T-cell (primary cell): Measurements from ENCODE around the gene NPIPA1. TPM values are rescaled to one million over a fixed set of nuclear protein-coding genes. Genes with fewer than 3 reads are reported as not detected.
A peak's percentile ranks its signal among the peaks of the same experiment; 100 is the strongest.
"Not testable (repeated sequence)": the region's sequence is repeated elsewhere in the genome, so short reads cannot be mapped to it uniquely, and the experiment has no call there.

Experiments
- ATAC-seq, 4 experiments: fragments of 200-7000 bp in 3 of 4; fragments of 150-1000 bp in 1 of 4; cut with Tn5 transposase; replicated peaks in 1 of 4; 1 replicate in 3 of 4; 2 replicates in 1 of 4; pipeline ENCODE4 v1.10.0; 2021; ENCODE audit warnings: moderate library complexity in 3 of 4, mild to moderate bottlenecking in 2 of 4, moderate number of reproducible peaks in 1 of 4
- CTCF ChIA-PET, 2 donors: fragments of 300-600 bp; sonication (Branson Sonifier 250); formaldehyde crosslinking; loops; one replicate each; lab custom pipeline; 2022; ENCODE audit warnings: antibody characterized with exemption in 2 of 2; lab: Charles Lee
- POLR2A ChIA-PET, 2 donors: fragments of 300-600 bp; sonication (Branson Sonifier 250); formaldehyde crosslinking; loops; one replicate each; lab custom pipeline; 2022; ENCODE audit warnings: antibody characterized with exemption in 2 of 2; lab: Charles Lee
- DNase-seq, 35 experiments: peaks; one replicate each; pipeline versions ENCODE4 v3.0.0 to v3.0.0-alpha.2; 2013 to 2023
- H3K27ac ChIP-seq: one replicate; pipeline ENCODE4 v1.5.1; 2013; ENCODE audit warnings: low read length
- H3K27me3 ChIP-seq, 2 experiments: replicated peaks in 1 of 2; 1 replicate in 1 of 2; 2 replicates in 1 of 2; pipeline versions ENCODE4 v1.6.1 to v1.7.0; 2013; ENCODE audit warnings: low read length in 1 of 2, mixed read lengths in 1 of 2; ENCODE audit not compliant: control insufficient read depth in 2 of 2, insufficient read depth in 2 of 2; ENCODE audit errors: extremely low read depth in 1 of 2
- H3K36me3 ChIP-seq, 2 donors: 1 replicate in 1 of 2; 2 replicates in 1 of 2; pipeline versions ENCODE4 v1.6.1 to v1.7.0; 2013; ENCODE audit warnings: low read length in 1 of 2; ENCODE audit not compliant: control insufficient read depth in 2 of 2, insufficient read depth in 1 of 2; ENCODE audit errors: extremely low read depth in 1 of 2
- H3K4me1 ChIP-seq, 2 experiments: 1 replicate in 1 of 2; 2 replicates in 1 of 2; pipeline versions ENCODE4 v1.6.1 to v1.7.0; 2013; ENCODE audit warnings: low read length in 2 of 2, mixed read lengths in 1 of 2; ENCODE audit not compliant: insufficient read depth in 2 of 2, control insufficient read depth in 1 of 2; ENCODE audit errors: extremely low read depth in 1 of 2
- H3K4me3 ChIP-seq, 2 donors: 1 replicate in 1 of 2; 2 replicates in 1 of 2; pipeline versions ENCODE4 v1.5.1 to v1.7.0; 2013; ENCODE audit warnings: mild to moderate bottlenecking in 2 of 2, low read length in 1 of 2, moderate library complexity in 1 of 2; ENCODE audit not compliant: control insufficient read depth in 1 of 2; ENCODE audit errors: extremely low read depth in 1 of 2
- H3K9me3 ChIP-seq: 2 replicates; pipeline ENCODE4 v1.7.0; 2013
- H3K27ac Mint-ChIP-seq, 2 donors: one replicate each; pipeline ENCODE4 v1.8.0; 2020 to 2021; ENCODE audit warnings: mild to moderate bottlenecking in 2 of 2, mixed read lengths in 2 of 2
- H3K27me3 Mint-ChIP-seq, 2 donors: one replicate each; pipeline ENCODE4 v1.8.0; 2021 to 2022; ENCODE audit warnings: mixed read lengths in 2 of 2
- H3K36me3 Mint-ChIP-seq: one replicate; pipeline ENCODE4 v1.8.0; 2021; ENCODE audit warnings: mixed read lengths
- H3K4me1 Mint-ChIP-seq, 3 donors: one replicate each; pipeline ENCODE4 v1.8.0; 2020 to 2022; ENCODE audit warnings: mixed read lengths in 3 of 3, mild to moderate bottlenecking in 1 of 3
- H3K4me3 Mint-ChIP-seq, 3 donors: one replicate each; pipeline ENCODE4 v1.8.0; 2020 to 2022; ENCODE audit warnings: mild to moderate bottlenecking in 3 of 3, mixed read lengths in 3 of 3, moderate library complexity in 3 of 3
- H3K9me3 Mint-ChIP-seq, 3 donors: one replicate each; pipeline ENCODE4 v1.8.0; 2020 to 2022; ENCODE audit warnings: mixed read lengths in 3 of 3
- WGBS: methylation state at CpG from one replicate; pipeline ENCODE4 v1.1.5; 2013; ENCODE audit warnings: missing lambda C conversion rate; ENCODE audit not compliant: insufficient coverage; 5-methylcytosine and 5-hydroxymethylcytosine counted together
- total RNA-seq, 35 experiments: library from RNA in 6 of 35; stranded (reverse) in 6 of 35; fragments of 120-200 nt in 1 of 35; gene quantifications; one replicate each; pipeline versions ENCODE4 v1.2.1 to v1.2.4 and lab custom pipeline; 2013 to 2026

Gene NPIPA1
- total RNA-seq, 5 donors from 2014 or later (not counting 1 experiment from before 2014, with no cell fraction given) = 116 to 163 (median 134) TPM

DNA sequence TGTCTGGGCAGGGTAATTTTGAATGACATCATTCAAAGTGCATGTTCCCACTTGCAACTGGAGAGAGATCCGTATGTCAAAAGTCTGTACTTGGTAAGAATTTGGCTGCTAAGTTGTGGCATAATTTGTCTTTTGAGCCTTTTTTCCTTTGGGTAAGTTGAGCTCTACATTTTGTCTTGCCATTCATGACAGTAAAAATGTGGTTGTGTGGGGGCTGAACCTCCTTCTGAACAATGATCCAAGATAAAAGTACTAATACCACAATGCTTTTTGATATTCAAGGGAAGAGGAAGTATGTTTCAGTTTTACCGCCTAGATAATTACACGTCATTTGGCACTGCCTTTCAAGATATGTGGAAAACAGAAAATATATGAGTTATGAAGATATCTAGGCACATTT is 5.4 kb downstream of the NPIPA1 start:
- H3K4me1 Mint-ChIP-seq, ATAC-seq, H3K4me3 ChIP-seq, H3K36me3 ChIP-seq, H3K27ac Mint-ChIP-seq, H3K36me3 Mint-ChIP-seq, H3K4me3 Mint-ChIP-seq, H3K9me3 Mint-ChIP-seq, CTCF ChIA-PET, H3K27me3 Mint-ChIP-seq, H3K9me3 ChIP-seq, H3K4me1 ChIP-seq, H3K27ac ChIP-seq, H3K27me3 ChIP-seq, POLR2A ChIA-PET: not testable (repeated sequence)
- WGBS = no CpG with 5 or more reads among the region's 3 CpGs
- DNase-seq = peak in 2 of 35 experiments; percentile 12 to 24

GRCh38 chr16:14955546-14956231 is 18.4 kb downstream of the NPIPA1 start:
- H3K9me3 Mint-ChIP-seq = no peaks in the 10 kb centered on the region
- Histone ChIP-seq H3K4me1 (no peaks in the 10 kb centered on the region), H3K36me3 (no peaks in the 10 kb centered on the region), H3K9me3 (no peaks in the 10 kb centered on the region), H3K27ac (no peak overlapping the region), H3K4me3 (no peak overlapping the region), H3K27me3 (peaks cover 0 to 4% of the 10 kb centered on the region in 2 experiments)
- no peaks in the 10 kb centered on the region for H3K36me3 Mint-ChIP-seq
- 92% methylated on average over 15 of the region's 16 CpGs for WGBS
- no peak for DNase-seq
- H3K27ac Mint-ChIP-seq = no peak overlapping the region
- no peaks in the 10 kb centered on the region for H3K27me3 Mint-ChIP-seq
- CTCF ChIA-PET = interaction anchor here in 1 of 2 donors (0.7 kb wide), 1 partner anchor 15 kb away, joined by 3 read pairs; no protein-coding TSS in a partner anchor
- H3K4me3 Mint-ChIP-seq = no peak overlapping the region
- POLR2A ChIA-PET = no interaction called here
- no peaks in the 10 kb centered on the region for H3K4me1 Mint-ChIP-seq
- no peak for ATAC-seq

DNA sequence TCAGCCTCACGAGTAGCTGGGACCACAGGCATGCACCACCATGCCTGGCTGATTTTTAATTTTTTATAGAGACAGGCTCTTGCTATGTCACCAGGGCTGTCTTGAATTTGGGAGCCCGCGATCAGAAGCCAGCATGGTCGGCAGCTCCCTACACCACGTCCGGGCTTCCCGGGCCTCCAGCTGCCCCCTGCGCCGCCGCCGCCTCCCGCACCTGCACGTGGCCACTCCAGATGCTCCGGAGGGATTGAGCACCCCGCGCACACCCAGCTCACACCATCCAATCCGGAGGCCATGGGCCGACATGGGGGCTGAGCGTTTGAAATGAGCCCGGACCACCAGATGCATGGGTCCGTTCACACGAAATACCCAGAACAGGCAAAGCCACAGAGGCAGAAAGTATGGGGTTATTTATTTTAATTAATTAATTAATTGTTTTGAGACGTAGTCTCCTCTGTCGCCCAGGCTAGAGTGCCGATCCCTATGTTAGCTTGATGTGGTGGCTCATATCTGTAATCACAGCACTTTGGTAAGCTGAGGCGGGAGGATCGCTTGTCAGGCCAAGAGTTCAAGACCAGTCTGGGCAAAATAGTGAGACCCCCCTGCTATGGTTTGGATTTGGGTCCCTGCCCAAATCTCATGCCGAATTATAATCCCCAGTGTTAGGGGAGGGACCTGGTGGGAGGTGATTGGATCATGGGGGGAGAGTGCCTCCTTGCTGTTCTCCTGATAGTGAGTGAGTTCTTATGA is 20.5 kb downstream of the NPIPA1 start:
- Mint-ChIP-seq H3K4me1 (no peaks in the 10 kb centered on the region), H3K27ac (no peak overlapping the region), H3K36me3 (peaks cover 1% of the 10 kb centered on the region), H3K27me3 (peaks cover 2 to 7% of the 10 kb centered on the region in 2 donors), H3K4me3 (no peak overlapping the region), H3K9me3 (peaks cover 0 to 2% (median 0%) of the 10 kb centered on the region in 3 donors)
- no peak for DNase-seq
- Histone ChIP-seq H3K36me3 (no peaks in the 10 kb centered on the region), H3K4me1 (no peaks in the 10 kb centered on the region), H3K27me3 (peaks cover 0 to 15% of the 10 kb centered on the region in 2 experiments), H3K27ac (no peak overlapping the region), H3K4me3 (no peak overlapping the region), H3K9me3 (no peaks in the 10 kb centered on the region)
- no peak for ATAC-seq
- ChIA-PET POLR2A (no interaction called here), CTCF (no interaction called here)
- 96% methylated on average over 20 of the region's 28 CpGs for WGBS

DNA sequence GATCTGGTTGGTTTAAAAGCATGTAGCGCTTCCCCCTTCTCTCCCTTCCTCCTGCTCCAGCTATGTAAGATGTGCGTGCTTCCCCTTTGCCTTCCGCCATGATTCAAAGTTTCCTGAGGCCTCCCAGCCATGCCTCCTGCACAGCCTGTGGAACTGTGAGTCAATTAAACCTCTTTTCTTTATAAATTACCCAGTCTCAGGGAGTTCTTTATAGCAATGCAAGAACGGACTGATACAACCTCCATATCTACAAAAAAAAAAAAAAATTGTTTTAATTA is 21.0 kb downstream of the NPIPA1 start:
- ATAC-seq (no peak), DNase-seq (no peak)
- Histone ChIP-seq H3K27me3 (peaks cover 0 to 18% of the 10 kb centered on the region in 2 experiments), H3K9me3 (no peaks in the 10 kb centered on the region), H3K36me3 (no peaks in the 10 kb centered on the region), H3K27ac (no peak overlapping the region), H3K4me1 (no peaks in the 10 kb centered on the region), H3K4me3 (no peak overlapping the region)
- Mint-ChIP-seq H3K36me3 (peaks cover 4% of the 10 kb centered on the region), H3K27ac (no peak overlapping the region), H3K4me3 (no peak overlapping the region), H3K9me3 (peaks cover 0 to 7% (median 2%) of the 10 kb centered on the region in 3 donors), H3K27me3 (peaks cover 7 to 10% of the 10 kb centered on the region in 2 donors), H3K4me1 (no peaks in the 10 kb centered on the region)
- 100% methylated on average over 2 of the region's 4 CpGs for WGBS
- CTCF ChIA-PET = no interaction called here
- POLR2A ChIA-PET = no interaction called here

DNA sequence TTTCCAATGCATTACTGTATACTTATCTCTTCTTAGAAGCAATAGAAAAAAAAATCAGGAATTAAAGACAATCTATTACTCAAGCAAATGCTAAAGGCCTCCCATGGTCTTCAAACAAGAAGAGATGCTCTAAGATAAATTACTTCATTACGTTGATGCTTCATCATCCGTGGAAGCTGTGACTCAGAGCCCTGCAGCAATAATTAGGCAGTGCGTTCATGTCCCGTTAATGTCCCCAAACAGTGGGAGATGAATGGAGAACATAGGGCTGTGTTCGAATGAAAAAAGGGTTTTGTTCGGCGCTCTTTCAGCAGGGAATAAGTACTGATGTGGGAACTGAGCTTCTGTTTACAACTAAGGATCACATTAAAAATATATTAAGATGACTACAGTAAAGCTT is 21.7 kb downstream of the NPIPA1 start:
- Mint-ChIP-seq H3K27ac (no peak overlapping the region), H3K36me3 (peaks cover 6% of the 10 kb centered on the region), H3K9me3 (peaks cover 0 to 9% (median 6%) of the 10 kb centered on the region in 3 donors), H3K27me3 (peaks cover 11 to 14% of the 10 kb centered on the region in 2 donors), H3K4me3 (no peak overlapping the region), H3K4me1 (no peaks in the 10 kb centered on the region)
- DNase-seq (no peak), ATAC-seq (no peak)
- Histone ChIP-seq H3K27ac (no peak overlapping the region), H3K9me3 (no peaks in the 10 kb centered on the region), H3K4me1 (no peaks in the 10 kb centered on the region), H3K27me3 (peaks cover 0 to 25% of the 10 kb centered on the region in 2 experiments), H3K4me3 (no peak overlapping the region), H3K36me3 (no peaks in the 10 kb centered on the region)
- ChIA-PET POLR2A (no interaction called here), CTCF (interaction anchor here in 1 of 2 donors (0.5 kb wide), 1 partner anchor 34 kb away, joined by 5 read pairs; no protein-coding TSS in a partner anchor)
- WGBS = no CpG with 5 or more reads among the region's 7 CpGs

DNA sequence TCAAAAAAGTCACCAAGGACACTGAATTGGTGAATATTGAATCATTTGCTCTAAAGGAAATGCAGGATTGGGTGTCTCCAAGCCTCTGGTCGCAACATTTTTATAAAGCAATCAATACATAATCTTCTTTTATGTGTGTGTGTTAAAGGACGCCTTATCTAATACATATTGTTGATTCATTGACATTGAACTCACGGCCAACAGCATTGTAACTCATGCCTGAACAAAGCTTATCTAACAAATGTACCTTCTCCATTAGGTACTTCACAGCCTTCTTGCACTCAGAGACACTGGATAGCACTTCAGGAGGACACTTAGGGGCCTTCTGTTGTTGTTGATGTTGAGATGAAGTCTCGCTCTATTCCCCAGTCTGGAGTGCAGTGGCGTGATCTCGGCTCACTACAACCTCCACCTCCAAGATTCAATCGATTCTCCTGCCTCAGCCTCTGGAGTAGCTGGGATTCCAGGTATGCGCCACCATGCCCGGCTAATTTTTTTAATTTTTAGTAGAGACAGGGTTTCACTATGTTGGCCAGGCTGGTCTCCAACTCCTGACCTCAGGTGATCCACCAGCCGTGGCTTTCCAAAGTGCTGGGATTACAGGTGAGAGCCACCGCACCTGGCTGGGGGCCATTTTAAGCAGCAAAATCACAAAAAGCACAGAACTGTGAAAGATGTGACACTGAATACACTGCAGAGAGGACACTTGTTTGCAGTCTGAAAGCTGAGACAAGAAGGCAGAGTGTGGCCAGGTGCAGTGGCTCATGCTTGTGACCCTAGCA is 24.4 kb downstream of the NPIPA1 start:
- H3K9me3 ChIP-seq = no peaks in the 10 kb centered on the region
- peaks cover 0 to 9% (median 6%) of the 10 kb centered on the region in 3 donors for H3K9me3 Mint-ChIP-seq
- H3K4me3 ChIP-seq = no peak overlapping the region
- peaks cover 6% of the 10 kb centered on the region for H3K36me3 Mint-ChIP-seq
- 94% methylated on average over 4 of the region's 11 CpGs for WGBS
- H3K27ac Mint-ChIP-seq = no peak overlapping the region
- H3K27me3 Mint-ChIP-seq = peaks cover 15 to 20% of the 10 kb centered on the region in 2 donors
- ATAC-seq (no peak), DNase-seq (no peak)
- H3K4me1 Mint-ChIP-seq = no peaks in the 10 kb centered on the region
- no peak overlapping the region for H3K4me3 Mint-ChIP-seq
- peaks cover 0 to 39% of the 10 kb centered on the region in 2 experiments for H3K27me3 ChIP-seq
- no peak overlapping the region for H3K27ac ChIP-seq
- no peaks in the 10 kb centered on the region for H3K36me3 ChIP-seq
- no peaks in the 10 kb centered on the region for H3K4me1 ChIP-seq
- ChIA-PET POLR2A (no interaction called here), CTCF (no interaction called here)
